Measurements from ENCODE around the gene PKN3.
"Not testable (repeated sequence)": the region's sequence is repeated elsewhere in the genome, so short reads cannot be mapped to it uniquely, and the experiment has no call there.

PKN3 gene

GRCh38 chr9:128693738-128694137 lies 8.6 kb upstream of the PKN3 start:
- DNase-seq (ENCODE audit: low spot score), result not testable (repeated sequence)

- no peak for DNase-seq (ENCODE audit: low spot score)
These were observed 8.0 kb upstream of the PKN3 start for GRCh38 chr9:128694344-128694743.

GRCh38 chr9:128696923-128697707 lies 5.2 kb upstream of the PKN3 start:
- DNase-seq (ENCODE audit: low spot score), result no peak

GRCh38 chr9:128699096-128699795 lies 3.1 kb upstream of the PKN3 start:
- not testable (repeated sequence) for DNase-seq (ENCODE audit: low spot score)

- no peak for DNase-seq (ENCODE audit: low spot score)
These were observed 962 bp upstream of the PKN3 start for GRCh38 chr9:128701227-128701854.

GRCh38 chr9:128702949-128703615 lies 779 bp downstream of the PKN3 start:
- DNase-seq (ENCODE audit: low spot score), result no peak

GRCh38 chr9:128703616-128704355 lies 1.5 kb downstream of the PKN3 start:
- DNase-seq (ENCODE audit: low spot score), result no peak

- no peak for DNase-seq (ENCODE audit: low spot score)
These were observed 2.0 kb downstream of the PKN3 start for GRCh38 chr9:128704356-128704670.

- DNase-seq (ENCODE audit: low spot score), result no peak
These were observed 3.0 kb downstream of the PKN3 start for GRCh38 chr9:128705051-128705965.

- DNase-seq (ENCODE audit: low spot score), result no peak
These were observed 3.7 kb downstream of the PKN3 start for GRCh38 chr9:128706045-128706444.

- no peak for DNase-seq (ENCODE audit: low spot score)
These were observed 4.5 kb downstream of the PKN3 start for GRCh38 chr9:128706671-128707381.

GRCh38 chr9:128707446-128707845 lies 5.1 kb downstream of the PKN3 start:
- no peak for DNase-seq (ENCODE audit: low spot score)

GRCh38 chr9:128712451-128713410 lies 10.4 kb downstream of the PKN3 start:
- no peak for DNase-seq (ENCODE audit: low spot score)

- DNase-seq (ENCODE audit: low spot score), result no peak
These were observed 11.1 kb downstream of the PKN3 start for GRCh38 chr9:128713411-128713780.

- no peak for DNase-seq (ENCODE audit: low spot score)
These were observed 11.8 kb downstream of the PKN3 start for GRCh38 chr9:128713941-128714573.

GRCh38 chr9:128714586-128715435 lies 12.5 kb downstream of the PKN3 start:
- no peak for DNase-seq (ENCODE audit: low spot score)

- DNase-seq (ENCODE audit: low spot score), result no peak
These were observed 13.1 kb downstream of the PKN3 start for GRCh38 chr9:128715436-128715750.

Data from SK-N-DZ (cell line).